ENCODE results near the gene RPL15. TPM values are rescaled to one million over a fixed set of nuclear protein-coding genes. Genes with fewer than 3 reads are reported as not detected.

Gene RPL15
- total and polyA plus RNA-seq, 2 of the 13 experiments (the other 11 are each of a cell fraction or from before 2014, with no cell fraction given), result 1,297 to 3,693 TPM

GRCh38 chr3:23913182-23913581, 3.8 kb upstream of the RPL15 start:
- Histone ChIP-seq H3K79me2 (ENCODE audit: insufficient read depth, low read length) (peaks cover 47% of the 10 kb centered on the region), H3K9ac (ENCODE audit: insufficient read depth, low read depth, low read length) (no peak overlapping the region), H3K4me3 (replicated peaks in 1 of 3; ENCODE audit: insufficient read depth in 1 of 3, low read depth in 2 of 3, low read length in 3 of 3) (no peak overlapping the region), H3K36me3 (replicated peaks in 1 of 2; ENCODE audit: control insufficient read depth in 1 of 2, insufficient read depth in 2 of 2, low read length in 2 of 2) (peaks cover 1 to 16% of the 10 kb centered on the region in 2 experiments; a peak in 1 of 5 replicates), H3K9me3 (ENCODE audit: low read length) (no peaks in the 10 kb centered on the region), H4K20me1 (ENCODE audit: insufficient read depth, low read length) (peaks cover 14% of the 10 kb centered on the region), H3K4me1 (ENCODE audit: insufficient read depth, low read length) (peaks cover 25% of the 10 kb centered on the region), H3K27ac (ENCODE audit: extremely low read length, insufficient read depth, low read length) (no peak overlapping the region), H3K27me3 (ENCODE audit: control insufficient read depth in 1 of 2, insufficient read depth in 2 of 2, low read length in 2 of 2) (no peaks in the 10 kb centered on the region; a peak in 1 of 5 replicates), H2AFZ (ENCODE audit: low read length) (no peak overlapping the region), H3K4me2 (ENCODE audit: low read depth, low read length) (no peak overlapping the region)
- in situ Hi-C loops (cut with HindIII; ENCODE audit: extremely low pct_ligation_motif_present, low pct_unique_long_range_greater_than_20kb), result no loop called here
- DNase-seq (ENCODE audit: low spot score) (no peak), FAIRE-seq (no peak), ATAC-seq (no peak)
- no TSS peak for BruUV-seq (replicated peaks)
- ChIA-PET POLR2A (interaction anchor here (1.1 kb wide), 1 partner anchor 11 kb away, joined by 3 read pairs; no protein-coding TSS in a partner anchor), CTCF (ENCODE audit: low intra/inter-chr PET ratio, low total read pairs) (no interaction called here)
- 96% methylated on average over 1 of the region's 1 CpG for WGBS (ENCODE audit: low lambda C conversion rate)
- TF ChIP-seq NFYB (CRISPR knock-in tag; IDR thresholded peaks at IDR 0.05) (no peak), ZNF782 (CRISPR knock-in tag; IDR thresholded peaks at IDR 0.05; ENCODE audit: borderline replicate concordance) (no peak), ETV5 (CRISPR knock-in tag; IDR thresholded peaks at IDR 0.05; ENCODE audit: borderline replicate concordance) (no peak), ARNTL (CRISPR knock-in tag; IDR thresholded peaks at IDR 0.05) (no peak), ZNF317 (CRISPR knock-in tag; IDR thresholded peaks at IDR 0.05) (no peak), ZNF773 (CRISPR knock-in tag; IDR thresholded peaks at IDR 0.05; ENCODE audit: borderline replicate concordance) (no peak), RFX5 (IDR thresholded peaks at IDR 0.05; ENCODE audit: low read depth, low read length) (no peak), IRF9 (CRISPR knock-in tag; IDR thresholded peaks at IDR 0.05; ENCODE audit: borderline replicate concordance) (no peak), ZNF703 (CRISPR knock-in tag; IDR thresholded peaks at IDR 0.05; ENCODE audit: borderline replicate concordance) (no peak), ZSCAN20 (CRISPR knock-in tag; IDR thresholded peaks at IDR 0.05; ENCODE audit: borderline replicate concordance) (no peak), HNRNPH1 (optimal IDR thresholded peaks at IDR 0.05; ENCODE audit: low read depth, low read length) (no peak), ZXDC (CRISPR knock-in tag; IDR thresholded peaks at IDR 0.05) (no peak), ZEB1 (IDR thresholded peaks at IDR 0.05; ENCODE audit: insufficient replicate concordance, low read depth) (no peak), ZNF704 (CRISPR knock-in tag; IDR thresholded peaks at IDR 0.05; ENCODE audit: borderline replicate concordance) (no peak), NR1H2 (CRISPR knock-in tag; IDR thresholded peaks at IDR 0.05; ENCODE audit: borderline replicate concordance, low read depth) (no peak), ZNF713 (CRISPR knock-in tag; IDR thresholded peaks at IDR 0.05) (no peak)
- intact Hi-C loops (cut with micrococcal nuclease; ENCODE audit: unreplicated experiment), result no loop called here
